K562 (cell line): Measurements from ENCODE around the gene PHACTR3. TPM values are rescaled to one million over a fixed set of nuclear protein-coding genes. Genes with fewer than 3 reads are reported as not detected.

Experiments used
- ATAC-seq: fragments of 200-7000 bp; cut with Tn5 transposase; 3 replicates; pipeline ENCODE4 v1.9.1; 2020; ENCODE audit warnings: moderate library complexity
- BruUV-seq: library from RNA; stranded (reverse); fragments of 400-500 nt; replicated peaks from 2 replicates; lab custom pipeline; 2021; lab: Mats Ljungman, UMichigan
- CTCF ChIA-PET: fragments of 300-600 bp; formaldehyde crosslinking; extraction: SDS; loops from one replicate; lab custom pipeline; 2021; ENCODE audit warnings: low intra/inter-chr PET ratio; lab: Yijun Ruan, JAX
- POLR2A ChIA-PET: fragments of 300-600, 350-650 bp; sonication (Branson Sonifier 250); formaldehyde crosslinking; extraction: SDS; loops from one replicate; lab custom pipeline; 2021; ENCODE audit warnings: antibody characterized with exemption, inconsistent platforms; lab: Yijun Ruan, JAX
- DNase-seq, 4 experiments: peaks; one replicate each; pipeline versions ENCODE4 v3.0.0 to v3.0.0-alpha.2; 2011 to 2018; ENCODE audit warnings: low spot score in 3 of 4, mixed read lengths in 3 of 4; ENCODE audit errors: extremely low read depth in 1 of 4
- FAIRE-seq: peaks from 2 replicates; lab custom pipeline; 2011; peaks lifted over from hg19 to GRCh38; lab: Jason Lieb, UNC
- H2AFZ ChIP-seq: 2 replicates; pipeline ENCODE4 v1.6.0; 2011; ENCODE audit warnings: low read depth, low read length, control low read depth, inconsistent platforms
- H3K27ac ChIP-seq: fragments of 200-600 bp; 3 replicates; pipeline ENCODE4 v1.8.0; 2011; ENCODE audit warnings: low read depth, mild to moderate bottlenecking, control low read depth, inconsistent platforms, low read length, moderate library complexity, mixed read lengths; ENCODE audit errors: extremely low read depth
- H3K27me3 ChIP-seq, 2 experiments: fragments of 300-600 bp in 1 of 2; 2 replicates in 1 of 2; 3 replicates in 1 of 2; pipeline versions ENCODE4 v1.6.0 to v1.8.0; 2011; ENCODE audit warnings: inconsistent platforms in 2 of 2, low read length in 2 of 2, mild to moderate bottlenecking in 1 of 2, mixed read lengths in 1 of 2, moderate library complexity in 1 of 2; ENCODE audit not compliant: control insufficient read depth in 2 of 2, insufficient read depth in 2 of 2
- H3K36me3 ChIP-seq: fragments of 300-600 bp; 3 replicates; pipeline ENCODE4 v1.8.0; 2011; ENCODE audit warnings: mild to moderate bottlenecking, low read length, inconsistent platforms; ENCODE audit not compliant: control insufficient read depth, insufficient read depth
- H3K4me1 ChIP-seq, 2 experiments: fragments of 200-600 bp in 1 of 2; replicated peaks in 1 of 2; 2 replicates in 1 of 2; 3 replicates in 1 of 2; pipeline versions ENCODE4 v1.5.1 to v1.8.0; 2011; ENCODE audit warnings: inconsistent platforms in 2 of 2, low read length in 2 of 2, mild to moderate bottlenecking in 1 of 2, mixed read lengths in 1 of 2, moderate library complexity in 1 of 2; ENCODE audit not compliant: control insufficient read depth in 2 of 2, insufficient read depth in 2 of 2
- H3K4me2 ChIP-seq: 2 replicates; pipeline ENCODE4 v1.6.1; 2011; ENCODE audit warnings: low read length, control low read depth, inconsistent platforms, mixed read lengths; ENCODE audit not compliant: insufficient read depth
- H3K4me3 ChIP-seq: fragments of 200-600 bp; sonication (generic), shearing (Covaris generic); 2 replicates; pipeline ENCODE4 v1.5.1; 2016; ENCODE audit warnings: control low read depth, inconsistent platforms
- H3K79me2 ChIP-seq: fragments of 200-600 bp; 3 replicates; pipeline ENCODE4 v1.8.0; 2011; ENCODE audit warnings: low read length, inconsistent platforms; ENCODE audit not compliant: control insufficient read depth, insufficient read depth
- H3K9ac ChIP-seq, 2 experiments: 2 replicates each; pipeline versions ENCODE4 v1.6.0 to v1.6.1; 2011; ENCODE audit warnings: low read depth in 2 of 2, low read length in 2 of 2, control low read depth in 1 of 2, inconsistent platforms in 1 of 2, mild to moderate bottlenecking in 1 of 2, mixed read lengths in 1 of 2; ENCODE audit not compliant: insufficient read depth in 1 of 2
- H3K9me1 ChIP-seq: one replicate; pipeline ENCODE4 v1.6.0; 2011; ENCODE audit warnings: inconsistent platforms, mild to moderate bottlenecking, low read length, moderate library complexity; ENCODE audit not compliant: control insufficient read depth, insufficient read depth
- H3K9me3 ChIP-seq: replicated peaks from 2 replicates; pipeline ENCODE4 v1.5.1; 2011; ENCODE audit warnings: low read depth, low read length, inconsistent platforms; ENCODE audit not compliant: control insufficient read depth, insufficient read depth
- H4K20me1 ChIP-seq: replicated peaks from 2 replicates; pipeline ENCODE4 v1.6.1; 2011; ENCODE audit warnings: low read length, inconsistent platforms, mixed read lengths; ENCODE audit not compliant: control insufficient read depth, insufficient read depth
- DMBX1 ChIP-seq: fragments of 250-450 bp; sonication (Bioruptor Pico); IDR thresholded peaks from 2 replicates; pipeline ENCODE4 v1.8.0; 2022; ENCODE audit warnings: inconsistent platforms, mild to moderate bottlenecking, moderate library complexity, borderline replicate concordance
- ELK3 ChIP-seq: fragments of 450-650 bp; formaldehyde crosslinking; IDR thresholded peaks from 2 replicates; pipeline ENCODE4 v1.4.0; 2020; ENCODE audit warnings: mild to moderate bottlenecking
- ETV1 ChIP-seq: fragments of 450-650 bp; conservative IDR thresholded peaks from 2 replicates; pipeline ENCODE4 v1.6.1; 2016; ENCODE audit warnings: missing genetic modification characterization, control low read depth, low read depth, missing compliant biosample characterization
- IRF2 ChIP-seq: sonication (generic); formaldehyde crosslinking; IDR thresholded peaks from 2 replicates; pipeline ENCODE4 v1.8.1; 2022; ENCODE audit warnings: mild to moderate bottlenecking, missing genetic modification reagents
- KLF6 ChIP-seq: fragments of 250-450 bp; sonication (Bioruptor Pico); IDR thresholded peaks from 2 replicates; pipeline ENCODE4 v1.4.0; 2020; ENCODE audit warnings: mild to moderate bottlenecking, moderate library complexity, borderline replicate concordance
- MCM5 ChIP-seq: fragments of 450-650 bp; IDR thresholded peaks from 2 replicates; pipeline ENCODE4 v1.6.1; 2016; ENCODE audit warnings: low read depth
- NFRKB ChIP-seq: fragments of 450-650 bp; IDR thresholded peaks from 2 replicates; pipeline ENCODE4 v1.6.1; 2016; ENCODE audit warnings: low read depth
- NR0B1 ChIP-seq: fragments of 450-650 bp; IDR thresholded peaks from one replicate; pipeline ENCODE4 v1.6.1; 2018; ENCODE audit warnings: mild to moderate bottlenecking, moderate library complexity; ENCODE audit not compliant: partially characterized antibody
- PBX2 ChIP-seq, 2 experiments: IDR thresholded peaks in 1 of 2; conservative IDR thresholded peaks in 1 of 2; 2 replicates each; pipeline ENCODE4 v1.6.1; 2016; ENCODE audit warnings: low read depth in 2 of 2, mild to moderate bottlenecking in 1 of 2, missing compliant biosample characterization in 1 of 2, missing genetic modification characterization in 1 of 2, moderate library complexity in 1 of 2
- SMAD1 ChIP-seq: fragments of 150-350 bp; IDR thresholded peaks from 2 replicates; pipeline ENCODE4 v1.6.1; 2014; ENCODE audit warnings: low read length, low read depth; ENCODE audit not compliant: partially characterized antibody
- SMARCB1 ChIP-seq: IDR thresholded peaks from 2 replicates; pipeline ENCODE4 v1.6.1; 2011; ENCODE audit warnings: improper control_type of control experiment, low read depth; ENCODE audit not compliant: insufficient read length
- ZFPM2 ChIP-seq: fragments of 250-450 bp; sonication (Bioruptor Pico); IDR thresholded peaks from 2 replicates; pipeline ENCODE4 v1.5.1; 2022; ENCODE audit warnings: mild to moderate bottlenecking
- ZNF133 ChIP-seq: fragments of 250-450 bp; sonication (Bioruptor Pico); IDR thresholded peaks from 2 replicates; pipeline ENCODE4 v1.4.0; 2020; ENCODE audit warnings: mild to moderate bottlenecking
- ZNF316 ChIP-seq: fragments of 450-650 bp; IDR thresholded peaks from 2 replicates; pipeline ENCODE4 v1.6.1; 2016
- ZNF436 ChIP-seq: fragments of 250-450, 450-650 bp; sonication (Bioruptor Pico); formaldehyde crosslinking; IDR thresholded peaks from 2 replicates; pipeline ENCODE4 v1.7.0; 2020; ENCODE audit warnings: mild to moderate bottlenecking
- ZNF830 ChIP-seq: fragments of 250-450 bp; sonication (Bioruptor Pico); IDR thresholded peaks from 2 replicates; pipeline ENCODE4 v1.5.0; 2021; ENCODE audit warnings: mild to moderate bottlenecking
- WGBS: fragments of 100-300 bp; shearing (Covaris generic); methylation state at CpG from one replicate; pipeline ENCODE4 v1.1.6; 2016; ENCODE audit warnings: low coverage, mixed read lengths; ENCODE audit not compliant: insufficient coverage; ENCODE audit errors: missing lambda C conversion rate; 5-methylcytosine and 5-hydroxymethylcytosine counted together
- in situ Hi-C: fragments of 300-500 bp; cut with MboI; formaldehyde crosslinking; loops from 4 replicates; pipeline ENCODE4 v1.15.0; 2018; ENCODE audit warnings: inconsistent platforms, mixed read lengths
- intact Hi-C: fragments of 100-400 bp; cut with micrococcal nuclease; formaldehyde crosslinking; loops from 2 replicates; pipeline ENCODE4 v1.14.2; 2022
- polyA plus RNA-seq, 8 experiments: library from polyadenylated mRNA; depleted of rRNA in 4 of 8; stranded (reverse) in 5 of 8; unstranded in 3 of 8; fragments of >200 nt; fragmentation: Nextera tagmentation in 2 of 8; fragmentation: Illumina TruSeq in 1 of 8; extraction: Ambion mirVana in 2 of 8; extraction: Trizol in 1 of 8; gene quantifications; 2 replicates each; pipeline versions ENCODE4 v1.2.1 to v1.2.3, GENCODE V29; 2011 to 2014; ENCODE audit warnings: inconsistent platforms in 1 of 8, missing spikeins in 1 of 8
- total RNA-seq, 7 experiments: library from RNA; depleted of rRNA in 6 of 7; stranded (reverse); fragments of >200 nt in 6 of 7; fragmentation: Illumina TruSeq in 2 of 7; extraction: Trizol in 2 of 7; gene quantifications; 2 replicates each; pipeline versions ENCODE4 v1.2.1 to v1.2.3, GENCODE V29; 2011 to 2021; ENCODE audit warnings: low replicate concordance in 1 of 7

PHACTR3 gene
- total and polyA plus RNA-seq, 9 of the 15 experiments (the other 6 are each of a cell fraction or from before 2014, with no cell fraction given): not detected

GRCh38 chr20:59604741-59605600 lies 631 bp downstream of the PHACTR3 start:
- no peaks in the 10 kb centered on the region for H3K27me3 ChIP-seq
- BruUV-seq: no TSS peak
- H3K27ac ChIP-seq: no peak overlapping the region
- H4K20me1 ChIP-seq: no peaks in the 10 kb centered on the region
- no peak for FAIRE-seq
- in situ Hi-C loops: no loop called here
- DNase-seq: no peak
- no peaks in the 10 kb centered on the region for H3K36me3 ChIP-seq
- H3K4me1 ChIP-seq: peaks cover 0 to 3% of the 10 kb centered on the region in 2 experiments; a peak in 1 of 5 replicates
- no peak for ATAC-seq
- H3K9me3 ChIP-seq: no peaks in the 10 kb centered on the region
- no peak overlapping the region for H3K4me3 ChIP-seq
- H3K9ac ChIP-seq: no peak overlapping the region
- no peaks in the 10 kb centered on the region for H3K79me2 ChIP-seq
- H3K9me1 ChIP-seq: no peaks in the 10 kb centered on the region
- ChIA-PET POLR2A (no interaction called here), CTCF (no interaction called here)
- no peak overlapping the region for H2AFZ ChIP-seq
- intact Hi-C loops: no loop called here
- WGBS: 4% methylated on average over 43 of the region's 88 CpGs
- H3K4me2 ChIP-seq: no peak overlapping the region
- TF ChIP-seq ZNF133 (CRISPR knock-in tag) (no peak), SMARCB1 (no peak), ZNF316 (no peak), ELK3 (CRISPR knock-in tag) (no peak), KLF6 (CRISPR knock-in tag) (no peak), ZNF436 (CRISPR knock-in tag) (no peak), SMAD1 (no peak), IRF2 (CRISPR knock-in tag) (no peak), PBX2 (CRISPR knock-in tag; IDR thresholded peaks at IDR 0.05; ENCODE audit: low read depth) (no peak), PBX2 (tag; conservative IDR thresholded peaks at IDR 0.05; ENCODE audit: low read depth) (no peak), ZNF830 (CRISPR knock-in tag) (no peak), NR0B1 (no peak), DMBX1 (CRISPR knock-in tag) (no peak), MCM5 (no peak), ZFPM2 (CRISPR knock-in tag) (no peak), ETV1 (tag) (no peak), NFRKB (no peak)
